Measurements from ENCODE around the gene MAP3K21.

DNA sequence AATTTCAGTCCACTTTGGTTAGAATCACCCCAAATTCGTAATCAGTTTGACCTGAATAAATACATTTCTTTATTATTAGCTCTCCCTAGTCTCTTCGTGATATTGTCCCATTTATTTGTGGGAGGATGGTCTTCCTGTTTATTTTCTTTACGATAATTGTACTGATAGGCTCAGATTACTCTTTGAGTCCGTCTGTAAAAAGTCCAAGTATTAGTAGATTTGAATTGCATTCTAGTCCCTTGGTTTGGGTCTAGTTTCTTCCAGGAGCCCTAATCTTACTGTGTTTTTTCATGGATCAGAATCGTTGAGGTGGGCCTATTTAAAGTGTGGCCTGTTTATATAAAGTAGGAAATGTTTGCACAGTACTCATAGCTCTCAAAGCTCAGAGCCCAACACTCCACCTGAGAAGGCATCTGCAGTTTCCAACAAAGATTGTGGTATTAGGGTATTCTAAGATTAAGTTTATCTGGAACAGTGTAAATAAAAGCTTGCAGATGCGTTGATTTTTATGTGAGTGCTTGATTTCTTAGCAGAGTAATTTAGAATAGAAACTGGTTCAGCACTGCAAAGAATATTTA lies 33.1 kb downstream of the MAP3K21 start:
- TF ChIP-seq, protein P1, sequence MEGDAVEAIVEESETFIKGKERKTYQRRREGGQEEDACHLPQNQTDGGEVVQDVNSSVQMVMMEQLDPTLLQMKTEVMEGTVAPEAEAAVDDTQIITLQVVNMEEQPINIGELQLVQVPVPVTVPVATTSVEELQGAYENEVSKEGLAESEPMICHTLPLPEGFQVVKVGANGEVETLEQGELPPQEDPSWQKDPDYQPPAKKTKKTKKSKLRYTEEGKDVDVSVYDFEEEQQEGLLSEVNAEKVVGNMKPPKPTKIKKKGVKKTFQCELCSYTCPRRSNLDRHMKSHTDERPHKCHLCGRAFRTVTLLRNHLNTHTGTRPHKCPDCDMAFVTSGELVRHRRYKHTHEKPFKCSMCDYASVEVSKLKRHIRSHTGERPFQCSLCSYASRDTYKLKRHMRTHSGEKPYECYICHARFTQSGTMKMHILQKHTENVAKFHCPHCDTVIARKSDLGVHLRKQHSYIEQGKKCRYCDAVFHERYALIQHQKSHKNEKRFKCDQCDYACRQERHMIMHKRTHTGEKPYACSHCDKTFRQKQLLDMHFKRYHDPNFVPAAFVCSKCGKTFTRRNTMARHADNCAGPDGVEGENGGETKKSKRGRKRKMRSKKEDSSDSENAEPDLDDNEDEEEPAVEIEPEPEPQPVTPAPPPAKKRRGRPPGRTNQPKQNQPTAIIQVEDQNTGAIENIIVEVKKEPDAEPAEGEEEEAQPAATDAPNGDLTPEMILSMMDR (IDR thresholded peaks at IDR 0.05; ENCODE audit: poor library complexity, severe bottlenecking), result no peak
- TF ChIP-seq, protein P2, sequence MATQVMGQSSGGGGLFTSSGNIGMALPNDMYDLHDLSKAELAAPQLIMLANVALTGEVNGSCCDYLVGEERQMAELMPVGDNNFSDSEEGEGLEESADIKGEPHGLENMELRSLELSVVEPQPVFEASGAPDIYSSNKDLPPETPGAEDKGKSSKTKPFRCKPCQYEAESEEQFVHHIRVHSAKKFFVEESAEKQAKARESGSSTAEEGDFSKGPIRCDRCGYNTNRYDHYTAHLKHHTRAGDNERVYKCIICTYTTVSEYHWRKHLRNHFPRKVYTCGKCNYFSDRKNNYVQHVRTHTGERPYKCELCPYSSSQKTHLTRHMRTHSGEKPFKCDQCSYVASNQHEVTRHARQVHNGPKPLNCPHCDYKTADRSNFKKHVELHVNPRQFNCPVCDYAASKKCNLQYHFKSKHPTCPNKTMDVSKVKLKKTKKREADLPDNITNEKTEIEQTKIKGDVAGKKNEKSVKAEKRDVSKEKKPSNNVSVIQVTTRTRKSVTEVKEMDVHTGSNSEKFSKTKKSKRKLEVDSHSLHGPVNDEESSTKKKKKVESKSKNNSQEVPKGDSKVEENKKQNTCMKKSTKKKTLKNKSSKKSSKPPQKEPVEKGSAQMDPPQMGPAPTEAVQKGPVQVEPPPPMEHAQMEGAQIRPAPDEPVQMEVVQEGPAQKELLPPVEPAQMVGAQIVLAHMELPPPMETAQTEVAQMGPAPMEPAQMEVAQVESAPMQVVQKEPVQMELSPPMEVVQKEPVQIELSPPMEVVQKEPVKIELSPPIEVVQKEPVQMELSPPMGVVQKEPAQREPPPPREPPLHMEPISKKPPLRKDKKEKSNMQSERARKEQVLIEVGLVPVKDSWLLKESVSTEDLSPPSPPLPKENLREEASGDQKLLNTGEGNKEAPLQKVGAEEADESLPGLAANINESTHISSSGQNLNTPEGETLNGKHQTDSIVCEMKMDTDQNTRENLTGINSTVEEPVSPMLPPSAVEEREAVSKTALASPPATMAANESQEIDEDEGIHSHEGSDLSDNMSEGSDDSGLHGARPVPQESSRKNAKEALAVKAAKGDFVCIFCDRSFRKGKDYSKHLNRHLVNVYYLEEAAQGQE (IDR thresholded peaks at IDR 0.05; ENCODE audit: borderline replicate concordance), result no peak
- TF ChIP-seq EZH2 (IDR thresholded peaks at IDR 0.05; ENCODE audit: borderline replicate concordance, insufficient read depth, low read length, poor library complexity, severe bottlenecking), result no peak

Measured in neural cell (in vitro differentiated cells).